Kidney epithelial cell (primary cell): ENCODE data around the gene TRIM71. TPM values are rescaled to one million over a fixed set of nuclear protein-coding genes. Genes with fewer than 3 reads are reported as not detected.

Experiments used
- DNase-seq: peaks from one replicate; pipeline ENCODE4 v3.0.0-alpha.2; 2010; ENCODE audit warnings: low read depth
- H3K27me3 ChIP-seq: 2 replicates; pipeline ENCODE4 v1.6.0; 2011; ENCODE audit warnings: low read length; ENCODE audit not compliant: control insufficient read depth, insufficient read depth
- H3K36me3 ChIP-seq: 2 replicates; pipeline ENCODE4 v1.5.1; 2011; ENCODE audit warnings: low read length; ENCODE audit not compliant: control insufficient read depth, insufficient read depth
- H3K4me3 ChIP-seq: 2 replicates; pipeline ENCODE4 v1.5.1; 2011; ENCODE audit warnings: low read depth, mild to moderate bottlenecking, control low read depth, low read length
- CTCF ChIP-seq: IDR thresholded peaks from 2 replicates; pipeline ENCODE4 v1.5.1; 2011; ENCODE audit warnings: mild to moderate bottlenecking, moderate library complexity, low read length, control low read depth, inconsistent platforms; ENCODE audit not compliant: insufficient read depth, poor library complexity, severe bottlenecking
- total RNA-seq: library from RNA; depleted of rRNA; stranded (reverse); fragments of >200 nt; gene quantifications from 2 replicates; pipeline ENCODE4 v1.2.3, GENCODE V29; 2015

The TRIM71 gene
- total RNA-seq, 1 donor from 2014 or later: 2.4 TPM

GRCh38 chr3:32818970-32819511 is 1.2 kb downstream of the TRIM71 start:
- no peaks in the 10 kb centered on the region for H3K36me3 ChIP-seq
- no peak for DNase-seq
- peak overlapping the region; percentile 58 for H3K4me3 ChIP-seq
- peaks cover 36% of the 10 kb centered on the region for H3K27me3 ChIP-seq
- no peak for TF ChIP-seq CTCF

GRCh38 chr3:32819551-32820348 is 2.0 kb downstream of the TRIM71 start:
- DNase-seq: no peak
- H3K27me3 ChIP-seq: peaks cover 36% of the 10 kb centered on the region
- H3K4me3 ChIP-seq: peak overlapping the region; percentile 58
- no peak for TF ChIP-seq CTCF
- H3K36me3 ChIP-seq: no peaks in the 10 kb centered on the region

- Histone ChIP-seq H3K27me3 (peaks cover 36% of the 10 kb centered on the region), H3K4me3 (no peak overlapping the region), H3K36me3 (no peaks in the 10 kb centered on the region)
- DNase-seq: no peak
- TF ChIP-seq CTCF: no peak
Measured at GRCh38 chr3:32820430-32820829, 2.6 kb downstream of the TRIM71 start.

GRCh38 chr3:32820971-32821685 is 3.3 kb downstream of the TRIM71 start:
- no peak for DNase-seq
- H3K36me3 ChIP-seq: no peaks in the 10 kb centered on the region
- TF ChIP-seq CTCF: no peak
- peaks cover 36% of the 10 kb centered on the region for H3K27me3 ChIP-seq
- peak overlapping the region; percentile 11 for H3K4me3 ChIP-seq

- Histone ChIP-seq H3K27me3 (peaks cover 32% of the 10 kb centered on the region), H3K4me3 (peak overlapping the region; percentile 11), H3K36me3 (no peaks in the 10 kb centered on the region)
- no peak for DNase-seq
- TF ChIP-seq CTCF: no peak
Measured at GRCh38 chr3:32821686-32822296, 4.0 kb downstream of the TRIM71 start.
